ENCODE results near the gene CCDC149.

- TF ChIP-seq TAF1 (IDR thresholded peaks at IDR 0.05; ENCODE audit: low read depth, low read length) (no peak), CTCF (IDR thresholded peaks at IDR 0.05; ENCODE audit: control extremely low read depth in 1 of 3, insufficient read depth in 1 of 3, low read depth in 1 of 3, low read length in 3 of 3) (no peak), POLR2A (IDR thresholded peaks at IDR 0.05; ENCODE audit: control extremely low read depth in 1 of 2, low read depth in 2 of 2, low read length in 2 of 2) (no peak), YY1 (IDR thresholded peaks at IDR 0.05; ENCODE audit: low read depth, low read length) (no peak), RFX5 (IDR thresholded peaks at IDR 0.05; ENCODE audit: borderline replicate concordance, low read depth, low read length) (no peak), CEBPB (IDR thresholded peaks at IDR 0.05; ENCODE audit: low read depth, low read length) (no peak), KDM1A (IDR thresholded peaks at IDR 0.05; ENCODE audit: borderline replicate concordance, low read length) (no peak), HDAC2 (IDR thresholded peaks at IDR 0.05; ENCODE audit: borderline replicate concordance in 1 of 2, low read depth in 2 of 2, low read length in 2 of 2) (no peak), SUZ12 (IDR thresholded peaks at IDR 0.05; ENCODE audit: low read length) (no peak), NRF1 (IDR thresholded peaks at IDR 0.05; ENCODE audit: low read depth, low read length) (no peak), E2F6 (IDR thresholded peaks at IDR 0.05) (no peak), TAF7 (optimal IDR thresholded peaks at IDR 0.05; ENCODE audit: borderline replicate concordance, low read depth, low read length) (no peak)
Measured at GRCh38 chr4:24949970-24950369, 37.1 kb upstream of the CCDC149 start.
